Effector CD8-positive, alpha-beta T cell (primary cell): ENCODE data around the gene FAM120A.

ENCODE experiments used
- DNase-seq: peaks from one replicate; lab custom pipeline; 2025; lab: John Stamatoyannopoulos, UW

Gene FAM120A

GRCh38 chr9:93470391-93470790 is 18.9 kb downstream of the FAM120A start:
- no peak for DNase-seq

- no peak for DNase-seq
These were observed 19.6 kb downstream of the FAM120A start for GRCh38 chr9:93471124-93471523.

GRCh38 chr9:93473411-93473810 is 21.9 kb downstream of the FAM120A start:
- DNase-seq = no peak

- no peak for DNase-seq
These were observed 23.6 kb downstream of the FAM120A start for GRCh38 chr9:93475108-93475507.

- no peak for DNase-seq
These were observed 24.4 kb downstream of the FAM120A start for GRCh38 chr9:93475856-93476255.

GRCh38 chr9:93476924-93477323 is 25.4 kb downstream of the FAM120A start:
- DNase-seq = no peak

GRCh38 chr9:93477397-93477796 is 25.9 kb downstream of the FAM120A start:
- no peak for DNase-seq

- no peak for DNase-seq
These were observed 28.2 kb downstream of the FAM120A start for GRCh38 chr9:93479726-93480125.

GRCh38 chr9:93480262-93480661 is 28.8 kb downstream of the FAM120A start:
- no peak for DNase-seq

- DNase-seq = no peak
These were observed 29.3 kb downstream of the FAM120A start for GRCh38 chr9:93480728-93481324.

GRCh38 chr9:93483497-93483896 is 32.0 kb downstream of the FAM120A start:
- DNase-seq = no peak

- no peak for DNase-seq
These were observed 34.8 kb downstream of the FAM120A start for GRCh38 chr9:93486268-93486667.

- no peak for DNase-seq
These were observed 36.8 kb downstream of the FAM120A start for GRCh38 chr9:93488244-93488643.

- DNase-seq = no peak
These were observed 40.2 kb downstream of the FAM120A start for GRCh38 chr9:93491593-93492232.

- DNase-seq = no peak
These were observed 40.8 kb downstream of the FAM120A start for GRCh38 chr9:93492327-93492726.

- DNase-seq = no peak
These were observed 42.5 kb downstream of the FAM120A start for GRCh38 chr9:93493949-93494348.

- DNase-seq = no peak
These were observed 44.8 kb downstream of the FAM120A start for GRCh38 chr9:93496285-93496684.

GRCh38 chr9:93500571-93501298 is 49.2 kb downstream of the FAM120A start:
- no peak for DNase-seq

GRCh38 chr9:93501406-93501805 is 49.9 kb downstream of the FAM120A start:
- no peak for DNase-seq

GRCh38 chr9:93503381-93503780 is 51.9 kb downstream of the FAM120A start:
- no peak for DNase-seq

GRCh38 chr9:93505541-93506132 is 54.2 kb downstream of the FAM120A start:
- no peak for DNase-seq

- no peak for DNase-seq
These were observed 56.3 kb downstream of the FAM120A start for GRCh38 chr9:93507768-93508167.

GRCh38 chr9:93508207-93508606 is 56.7 kb downstream of the FAM120A start:
- no peak for DNase-seq
